OCI-LY1 (cell line): Measurements from ENCODE around the gene PRDM8.

ENCODE experiments used
- H2AFZ ChIP-seq: fragments of 200-600 bp; sonication (generic), shearing (Covaris generic); 2 replicates; pipeline ENCODE4 v1.6.0; 2014; ENCODE audit warnings: antibody characterized with exemption, mild to moderate bottlenecking, low read length
- H3F3A ChIP-seq: fragments of 200-600 bp; sonication (generic), shearing (Covaris generic); 2 replicates; pipeline ENCODE4 v1.6.0; 2014; ENCODE audit warnings: mild to moderate bottlenecking, antibody characterized with exemption, low read length, moderate library complexity; ENCODE audit not compliant: insufficient read depth
- H3K27ac ChIP-seq: fragments of 200-600 bp; sonication (generic); 2 replicates; pipeline ENCODE4 v1.5.1; 2014; ENCODE audit warnings: low read length, mixed run types, mild to moderate bottlenecking, low read depth; ENCODE audit not compliant: poor library complexity, severe bottlenecking
- H3K27me3 ChIP-seq: fragments of 200-600 bp; sonication (generic); 2 replicates; pipeline ENCODE4 v1.6.0; 2014; ENCODE audit warnings: antibody characterized with exemption, mild to moderate bottlenecking, low read length, moderate library complexity; ENCODE audit not compliant: insufficient read depth
- H3K36me3 ChIP-seq: fragments of 200-600 bp; sonication (generic); 2 replicates; pipeline ENCODE4 v1.6.1; 2014; ENCODE audit warnings: mild to moderate bottlenecking, antibody characterized with exemption, low read length, moderate library complexity, mixed read lengths; ENCODE audit not compliant: insufficient read depth
- H3K4me1 ChIP-seq: fragments of 200-600 bp; sonication (generic); 2 replicates; pipeline ENCODE4 v1.5.1; 2014; ENCODE audit warnings: mild to moderate bottlenecking, low read length, moderate library complexity; ENCODE audit not compliant: insufficient read depth, severe bottlenecking
- H3K4me2 ChIP-seq: fragments of 200-600 bp; sonication (generic), shearing (Covaris generic); 2 replicates; pipeline ENCODE4 v1.6.1; 2014; ENCODE audit warnings: low read length
- H3K4me3 ChIP-seq: fragments of 200-600 bp; sonication (generic); 2 replicates; pipeline ENCODE4 v1.5.1; 2014; ENCODE audit warnings: low read length, low read depth, mild to moderate bottlenecking, mixed read lengths; ENCODE audit not compliant: poor library complexity, severe bottlenecking
- H3K79me2 ChIP-seq: fragments of 200-600 bp; shearing (Covaris generic); 2 replicates; pipeline ENCODE4 v1.6.1; 2016; ENCODE audit warnings: mixed run types, low read length, mixed read lengths; ENCODE audit not compliant: insufficient read depth
- H3K9ac ChIP-seq: fragments of 200-600 bp; sonication (generic), shearing (Covaris generic); 2 replicates; pipeline ENCODE4 v1.6.1; 2014; ENCODE audit warnings: mild to moderate bottlenecking, low read length, mixed read lengths
- H3K9me2 ChIP-seq: fragments of 200-600 bp; sonication (generic), shearing (Covaris generic); 2 replicates; pipeline ENCODE4 v1.6.1; 2014; ENCODE audit warnings: low read depth, mild to moderate bottlenecking, low read length, mixed read lengths
- H3K9me3 ChIP-seq: fragments of 200-600 bp; shearing (Covaris generic); 2 replicates; pipeline ENCODE4 v1.6.1; 2014; ENCODE audit warnings: low read length, mixed read lengths
- H4K20me1 ChIP-seq: fragments of 200-600 bp; sonication (generic), shearing (Covaris generic); 2 replicates; pipeline ENCODE4 v1.6.0; 2016; ENCODE audit warnings: mild to moderate bottlenecking, low read length; ENCODE audit not compliant: insufficient read depth
- EZH2 ChIP-seq: fragments of 200-600 bp; sonication (generic), shearing (Covaris generic); IDR thresholded peaks from 2 replicates; pipeline ENCODE4 v1.8.0; 2017; ENCODE audit warnings: borderline replicate concordance, mixed run types, mild to moderate bottlenecking, antibody characterized with exemption, low read length, moderate library complexity, mixed read lengths
- TF ChIP-seq, protein P1 (sequence below): fragments of 200-600 bp; sonication (generic), shearing (Covaris generic); IDR thresholded peaks from 2 replicates; pipeline ENCODE4 v1.5.1; 2017; ENCODE audit warnings: mild to moderate bottlenecking, antibody characterized with exemption, low read length, moderate library complexity, mixed read lengths

The PRDM8 gene

GRCh38 chr4:80208610-80209339 lies 11.5 kb downstream of the PRDM8 start:
- H3K36me3 ChIP-seq: no peaks in the 10 kb centered on the region
- no peaks in the 10 kb centered on the region for H4K20me1 ChIP-seq
- H3K4me1 ChIP-seq: no peaks in the 10 kb centered on the region
- H3K27me3 ChIP-seq: no peaks in the 10 kb centered on the region
- H3K79me2 ChIP-seq: no peaks in the 10 kb centered on the region
- H3K9me2 ChIP-seq: no peaks in the 10 kb centered on the region
- no peaks in the 10 kb centered on the region for H3F3A ChIP-seq
- H3K9me3 ChIP-seq: no peaks in the 10 kb centered on the region
- no peak overlapping the region for H3K27ac ChIP-seq
- H2AFZ ChIP-seq: no peak overlapping the region
- no peak overlapping the region for H3K9ac ChIP-seq
- H3K4me3 ChIP-seq: no peak overlapping the region
- TF ChIP-seq EZH2: no peak
- TF ChIP-seq, protein P1, sequence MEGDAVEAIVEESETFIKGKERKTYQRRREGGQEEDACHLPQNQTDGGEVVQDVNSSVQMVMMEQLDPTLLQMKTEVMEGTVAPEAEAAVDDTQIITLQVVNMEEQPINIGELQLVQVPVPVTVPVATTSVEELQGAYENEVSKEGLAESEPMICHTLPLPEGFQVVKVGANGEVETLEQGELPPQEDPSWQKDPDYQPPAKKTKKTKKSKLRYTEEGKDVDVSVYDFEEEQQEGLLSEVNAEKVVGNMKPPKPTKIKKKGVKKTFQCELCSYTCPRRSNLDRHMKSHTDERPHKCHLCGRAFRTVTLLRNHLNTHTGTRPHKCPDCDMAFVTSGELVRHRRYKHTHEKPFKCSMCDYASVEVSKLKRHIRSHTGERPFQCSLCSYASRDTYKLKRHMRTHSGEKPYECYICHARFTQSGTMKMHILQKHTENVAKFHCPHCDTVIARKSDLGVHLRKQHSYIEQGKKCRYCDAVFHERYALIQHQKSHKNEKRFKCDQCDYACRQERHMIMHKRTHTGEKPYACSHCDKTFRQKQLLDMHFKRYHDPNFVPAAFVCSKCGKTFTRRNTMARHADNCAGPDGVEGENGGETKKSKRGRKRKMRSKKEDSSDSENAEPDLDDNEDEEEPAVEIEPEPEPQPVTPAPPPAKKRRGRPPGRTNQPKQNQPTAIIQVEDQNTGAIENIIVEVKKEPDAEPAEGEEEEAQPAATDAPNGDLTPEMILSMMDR: no peak
- no peak overlapping the region for H3K4me2 ChIP-seq

DNA sequence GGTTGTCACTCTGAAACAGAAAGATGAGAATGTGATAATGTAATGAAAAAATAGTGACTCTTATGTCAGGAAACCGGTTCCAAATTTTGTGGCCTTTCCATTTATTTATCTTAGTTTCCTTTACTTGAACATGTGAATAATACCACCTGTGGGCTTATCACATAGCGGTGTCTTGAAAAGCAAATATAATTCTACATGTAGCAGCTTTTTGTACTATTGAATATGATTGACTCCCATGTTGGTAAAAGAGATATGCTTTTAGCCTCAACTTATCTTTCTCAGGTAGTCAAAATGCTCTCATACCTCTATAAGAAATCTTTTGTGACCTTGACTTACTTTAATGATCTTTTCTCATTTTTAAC lies 12.0 kb downstream of the PRDM8 start:
- no peaks in the 10 kb centered on the region for H3K36me3 ChIP-seq
- H3K4me3 ChIP-seq: no peak overlapping the region
- no peaks in the 10 kb centered on the region for H3K9me2 ChIP-seq
- no peaks in the 10 kb centered on the region for H3K9me3 ChIP-seq
- no peaks in the 10 kb centered on the region for H4K20me1 ChIP-seq
- H3K79me2 ChIP-seq: no peaks in the 10 kb centered on the region
- H3K27ac ChIP-seq: no peak overlapping the region
- H3K4me2 ChIP-seq: no peak overlapping the region
- H2AFZ ChIP-seq: no peak overlapping the region
- no peaks in the 10 kb centered on the region for H3K27me3 ChIP-seq
- H3F3A ChIP-seq: no peaks in the 10 kb centered on the region
- no peak overlapping the region for H3K9ac ChIP-seq
- TF ChIP-seq, protein P1: no peak
- H3K4me1 ChIP-seq: no peaks in the 10 kb centered on the region

DNA sequence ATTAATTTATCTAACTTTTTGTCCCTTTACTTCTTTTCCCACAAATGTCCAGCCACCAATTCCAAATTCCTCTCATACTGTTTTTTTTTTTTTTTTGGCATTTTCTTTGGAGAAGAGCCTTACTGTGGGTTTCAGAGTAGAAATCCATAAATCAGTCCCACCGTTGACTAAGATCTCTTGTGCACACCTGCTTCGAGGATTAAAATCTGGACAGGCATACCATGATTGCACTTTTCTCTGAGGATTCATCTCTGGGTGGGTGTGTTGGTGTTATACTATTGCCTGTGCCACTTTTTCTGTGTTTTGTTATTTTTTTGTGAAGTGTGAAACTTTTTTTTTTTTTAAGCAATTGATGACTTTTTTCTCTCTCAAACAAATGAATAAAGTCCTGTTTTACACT lies 13.2 kb downstream of the PRDM8 start:
- no peak overlapping the region for H3K9ac ChIP-seq
- no peaks in the 10 kb centered on the region for H3K27me3 ChIP-seq
- H3K27ac ChIP-seq: no peak overlapping the region
- no peaks in the 10 kb centered on the region for H3K36me3 ChIP-seq
- TF ChIP-seq EZH2: no peak
- TF ChIP-seq, protein P1: no peak
- H3K79me2 ChIP-seq: no peaks in the 10 kb centered on the region
- H4K20me1 ChIP-seq: no peaks in the 10 kb centered on the region
- H3K9me3 ChIP-seq: no peaks in the 10 kb centered on the region
- no peaks in the 10 kb centered on the region for H3K4me1 ChIP-seq
- no peaks in the 10 kb centered on the region for H3K9me2 ChIP-seq
- H3K4me3 ChIP-seq: no peak overlapping the region
- no peak overlapping the region for H2AFZ ChIP-seq
- H3F3A ChIP-seq: no peaks in the 10 kb centered on the region
- H3K4me2 ChIP-seq: no peak overlapping the region
